ENCODE data around the gene STX18. TPM values are rescaled to one million over a fixed set of nuclear protein-coding genes. Genes with fewer than 3 reads are reported as not detected.
A peak's percentile ranks its signal among the peaks of the same experiment; 100 is the strongest.

The STX18 gene
- total and polyA plus RNA-seq, 3 experiments from 2014 or later = 24.7 to 27.1 (median 25.2) TPM

DNA sequence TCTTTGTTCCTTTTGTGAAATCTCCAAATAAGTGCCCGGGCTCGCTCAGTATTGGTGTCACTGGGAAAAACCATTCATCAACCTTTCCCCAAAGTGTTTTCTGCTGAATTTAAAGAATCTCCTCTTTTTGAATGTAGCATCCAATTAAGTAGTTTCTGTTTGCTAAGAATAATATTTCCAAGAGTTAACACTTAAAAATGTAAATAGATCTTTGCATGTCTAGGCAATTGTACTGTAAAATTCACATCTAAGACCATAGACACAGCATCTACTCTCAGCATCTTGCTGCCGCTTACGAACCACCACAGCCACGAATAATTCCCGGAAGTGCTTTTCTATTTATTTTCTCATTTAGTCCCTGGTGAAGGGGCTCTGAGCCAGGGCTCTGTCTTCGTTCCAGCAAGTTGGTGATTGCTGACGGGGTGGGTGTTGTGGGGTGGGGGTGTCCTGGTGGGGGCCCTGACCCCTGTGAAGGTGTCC is 153.5 kb downstream of the STX18 start:
- Histone ChIP-seq H3K9me3 (ENCODE audit: low read length) (no peaks in the 10 kb centered on the region), H3K27me3 (ENCODE audit: insufficient read depth, low read length, poor library complexity, severe bottlenecking) (no peaks in the 10 kb centered on the region), H3K4me3 (ENCODE audit: low read length) (no peak overlapping the region), H3K27ac (ENCODE audit: low read depth, low read length) (no peak overlapping the region), H3K36me3 (ENCODE audit: insufficient read depth, low read length) (no peaks in the 10 kb centered on the region), H3K4me1 (ENCODE audit: insufficient read depth, low read length) (peaks cover 12% of the 10 kb centered on the region)
- Mint-ChIP-seq H3K4me3 (peak overlapping the region; percentile 73 to 81 (median 80)), H3K27ac (peak overlapping the region; percentile 6 to 67 (median 36)), H3K27me3 (peaks cover 5 to 13% of the 10 kb centered on the region in 2 donors), H3K4me1 (peaks cover 14 to 36% (median 30%) of the 10 kb centered on the region in 3 donors), H3K9me3 (no peaks in the 10 kb centered on the region), H3K36me3 (peaks cover 0 to 44% (median 10%) of the 10 kb centered on the region in 3 donors)
- CTCF ChIA-PET = interaction anchor here (1.0 to 1.9 kb wide), 2 partner anchors 128 to 130 kb away, joined by 3 to 6 read pairs; no protein-coding TSS in a partner anchor
- POLR2A ChIA-PET = interaction anchor here (2.2 kb wide), 1 partner anchor 140 kb away, joined by 7 read pairs; the partner anchor contains the start of gene TMEM128
- DNase-seq = peak in 1 of 5 donors; percentile 6

DNA sequence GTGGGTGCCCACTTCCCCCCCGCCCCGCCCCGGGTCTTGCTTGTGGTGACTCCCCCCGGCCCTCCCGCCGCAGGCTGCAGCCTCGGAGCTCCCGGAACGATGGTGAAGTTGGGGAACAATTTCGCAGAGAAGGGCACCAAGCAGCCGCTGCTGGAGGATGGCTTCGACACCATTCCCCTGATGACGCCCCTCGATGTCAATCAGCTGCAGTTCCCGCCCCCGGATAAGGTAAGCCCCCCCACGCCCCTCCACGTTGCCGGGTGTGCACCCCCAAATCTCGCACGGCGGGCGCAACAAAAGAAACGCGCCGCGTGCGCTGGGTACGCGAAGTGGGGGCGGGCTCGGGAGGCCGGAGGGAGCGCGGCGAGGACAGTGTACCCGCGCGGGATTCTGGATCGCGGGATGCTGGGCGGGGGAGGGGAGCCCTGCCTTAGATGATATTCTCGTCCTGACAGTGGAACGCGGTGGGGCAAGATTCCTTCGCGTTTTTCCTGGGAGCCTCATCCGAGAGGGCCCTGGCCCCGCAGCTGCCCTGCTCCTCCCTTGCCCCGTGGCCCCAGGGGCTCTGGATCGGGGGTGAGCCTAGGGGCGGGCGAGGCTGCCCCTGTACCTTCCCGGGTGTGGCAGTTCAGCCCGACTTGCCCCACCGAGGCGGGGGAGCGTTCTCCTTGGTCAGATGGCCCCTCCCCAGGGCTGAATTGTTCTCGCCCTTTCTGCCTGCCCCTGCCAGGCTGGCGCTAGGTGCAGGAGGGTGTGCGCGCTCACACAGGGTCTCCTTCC is 154.1 kb downstream of the STX18 start:
- ChIA-PET POLR2A (interaction anchor here (0.6 to 2.2 kb wide), 6 partner anchors 39 to 273 kb away, joined by 3 to 10 read pairs (median 6); partner anchors contain the start of genes LYAR, TMEM128 and ZBTB49), CTCF (interaction anchor here (0.6 to 1.9 kb wide), 5 partner anchors 39 to 129 kb away, joined by 3 to 6 read pairs (median 3); no protein-coding TSS in a partner anchor)
- H3K9me3 Mint-ChIP-seq = no peaks in the 10 kb centered on the region
- Histone ChIP-seq H3K4me1 (ENCODE audit: insufficient read depth, low read length) (peaks cover 12% of the 10 kb centered on the region), H3K27me3 (ENCODE audit: insufficient read depth, low read length, poor library complexity, severe bottlenecking) (no peaks in the 10 kb centered on the region), H3K27ac (ENCODE audit: low read depth, low read length) (no peak overlapping the region), H3K9me3 (ENCODE audit: low read length) (no peaks in the 10 kb centered on the region), H3K4me3 (ENCODE audit: low read length) (no peak overlapping the region), H3K36me3 (ENCODE audit: insufficient read depth, low read length) (no peaks in the 10 kb centered on the region)
- peak overlapping the region; percentile 73 to 81 (median 80) for H3K4me3 Mint-ChIP-seq
- DNase-seq = peak in 3 of 5 donors; percentile 30 to 67 (median 61)
- peaks cover 5 to 13% of the 10 kb centered on the region in 2 donors for H3K27me3 Mint-ChIP-seq
- H3K27ac Mint-ChIP-seq = peak overlapping the region in 7 of 8 donors; percentile 6 to 67 (median 32)
- peaks cover 0 to 37% (median 8%) of the 10 kb centered on the region in 3 donors for H3K36me3 Mint-ChIP-seq
- peaks cover 14 to 32% (median 30%) of the 10 kb centered on the region in 3 donors for H3K4me1 Mint-ChIP-seq

DNA sequence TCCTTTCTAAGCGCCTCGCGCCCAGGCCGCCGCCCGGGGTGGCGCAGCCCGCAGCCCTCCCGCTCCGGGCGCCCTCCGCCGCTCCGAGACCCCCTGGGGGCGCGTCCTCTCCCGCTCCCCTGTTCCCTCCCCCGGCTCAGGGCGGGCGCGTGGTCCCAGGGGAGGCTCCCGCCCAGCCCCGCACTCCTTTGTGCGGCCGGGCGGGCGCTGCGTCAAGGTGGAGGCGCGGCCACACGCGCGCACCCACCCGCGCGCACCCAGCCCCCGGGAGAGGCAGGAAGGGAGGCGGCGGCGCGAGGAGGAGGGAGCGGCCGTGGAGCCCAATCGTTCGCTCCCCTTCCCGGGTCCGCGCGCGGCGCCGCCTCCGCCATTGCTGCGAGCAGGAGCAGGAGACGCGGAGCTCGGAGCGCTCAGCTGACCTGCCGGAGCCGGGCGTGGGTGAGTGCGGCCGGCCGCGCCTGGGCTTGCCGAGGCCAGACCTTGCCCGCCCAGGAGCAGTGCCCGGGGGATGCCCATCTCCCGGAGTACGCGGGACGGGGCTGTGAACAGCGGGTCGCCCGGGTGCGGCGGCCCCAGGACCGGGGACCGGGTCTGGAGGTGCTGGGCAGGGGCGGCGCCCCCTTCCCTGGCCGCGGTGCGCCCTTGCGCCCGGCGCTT is 155.0 kb downstream of the STX18 start, which contains the start of gene NSG1:
NSG1 (plus strand) TSS at position 367 of the 657 bp plus-strand sequence. CDS start 528 bp downstream, outside the sequence.
- Mint-ChIP-seq H3K4me1 (peaks cover 14 to 32% (median 27%) of the 10 kb centered on the region in 3 donors), H3K27ac (peak within 1 kb of the TSS in 6 of 8 donors; percentile 65 to 87 (median 78)), H3K4me3 (peak within 1 kb of the TSS; percentile 89 to 99 (median 93)), H3K36me3 (peaks cover 0 to 29% (median 5%) of the 10 kb centered on the region in 3 donors), H3K9me3 (no peaks in the 10 kb centered on the region), H3K27me3 (peaks cover 5 to 13% of the 10 kb centered on the region in 2 donors)
- POLR2A ChIA-PET = interaction anchor here (0.6 to 2.2 kb wide), 6 partner anchors 39 to 274 kb away, joined by 3 to 10 read pairs (median 6); partner anchors contain the start of genes LYAR, TMEM128 and ZBTB49
- Histone ChIP-seq H3K27me3 (ENCODE audit: insufficient read depth, low read length, poor library complexity, severe bottlenecking) (no peaks in the 10 kb centered on the region), H3K27ac (ENCODE audit: low read depth, low read length) (peak within 1 kb of the TSS; percentile 24), H3K4me1 (ENCODE audit: insufficient read depth, low read length) (peaks cover 12% of the 10 kb centered on the region), H3K4me3 (ENCODE audit: low read length) (peak within 1 kb of the TSS; percentile 41), H3K9me3 (ENCODE audit: low read length) (no peaks in the 10 kb centered on the region), H3K36me3 (ENCODE audit: insufficient read depth, low read length) (no peaks in the 10 kb centered on the region)
- CTCF ChIA-PET = interaction anchor here (0.9 to 1.9 kb wide), 3 partner anchors 38 to 127 kb away, joined by 3 to 6 read pairs (median 4); no protein-coding TSS in a partner anchor
- DNase-seq = peak; percentile 29 to 70 (median 41)

DNA sequence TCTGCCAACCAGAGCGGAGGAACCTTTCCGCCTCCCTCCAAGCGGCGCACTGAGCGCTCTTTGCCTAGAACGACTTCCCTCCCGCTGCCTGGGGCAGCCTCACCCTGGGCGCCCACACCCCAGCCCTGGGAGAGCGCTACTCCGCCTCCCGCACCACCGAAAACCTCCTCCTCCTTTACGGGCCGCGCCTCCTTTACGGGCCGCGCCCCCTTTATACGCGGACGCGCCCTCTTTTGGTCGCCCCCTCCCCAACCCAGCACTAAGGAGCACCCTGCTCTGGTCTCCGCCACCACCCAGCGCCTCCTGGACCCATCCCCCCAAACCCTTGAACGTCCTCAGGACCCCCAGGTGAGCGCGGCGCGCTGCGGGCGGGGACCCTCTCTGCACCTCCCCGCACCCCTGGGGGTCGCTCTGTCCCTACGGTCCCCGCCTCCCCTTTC is 155.5 kb downstream of the STX18 start:
- POLR2A ChIA-PET = interaction anchor here (1.1 to 2.2 kb wide), 2 partner anchors 96 to 138 kb away, joined by 4 to 7 read pairs; partner anchors contain the start of genes LYAR, TMEM128 and ZBTB49
- H3K4me3 Mint-ChIP-seq = peak overlapping the region; percentile 89 to 99 (median 93)
- DNase-seq = peak in 3 of 5 donors; percentile 30 to 62 (median 50)
- peaks cover 12% of the 10 kb centered on the region for H3K4me1 ChIP-seq (ENCODE audit: insufficient read depth, low read length)
- peak overlapping the region in 6 of 8 donors; percentile 65 to 87 (median 78) for H3K27ac Mint-ChIP-seq
- H3K4me1 Mint-ChIP-seq = peaks cover 14 to 32% (median 23%) of the 10 kb centered on the region in 3 donors
- peak overlapping the region; percentile 24 for H3K27ac ChIP-seq (ENCODE audit: low read depth, low read length)
- H3K27me3 Mint-ChIP-seq = peaks cover 5 to 13% of the 10 kb centered on the region in 2 donors
- CTCF ChIA-PET = interaction anchor here (1.9 kb wide), 1 partner anchor 126 kb away, joined by 6 read pairs; no protein-coding TSS in a partner anchor
- H3K9me3 Mint-ChIP-seq = no peaks in the 10 kb centered on the region
- no peaks in the 10 kb centered on the region for H3K9me3 ChIP-seq (ENCODE audit: low read length)
- H3K36me3 Mint-ChIP-seq = peaks cover 0 to 24% (median under 1%) of the 10 kb centered on the region in 3 donors
- no peaks in the 10 kb centered on the region for H3K36me3 ChIP-seq (ENCODE audit: insufficient read depth, low read length)
- no peaks in the 10 kb centered on the region for H3K27me3 ChIP-seq (ENCODE audit: insufficient read depth, low read length, poor library complexity, severe bottlenecking)
- H3K4me3 ChIP-seq (ENCODE audit: low read length) = peak overlapping the region; percentile 41

DNA sequence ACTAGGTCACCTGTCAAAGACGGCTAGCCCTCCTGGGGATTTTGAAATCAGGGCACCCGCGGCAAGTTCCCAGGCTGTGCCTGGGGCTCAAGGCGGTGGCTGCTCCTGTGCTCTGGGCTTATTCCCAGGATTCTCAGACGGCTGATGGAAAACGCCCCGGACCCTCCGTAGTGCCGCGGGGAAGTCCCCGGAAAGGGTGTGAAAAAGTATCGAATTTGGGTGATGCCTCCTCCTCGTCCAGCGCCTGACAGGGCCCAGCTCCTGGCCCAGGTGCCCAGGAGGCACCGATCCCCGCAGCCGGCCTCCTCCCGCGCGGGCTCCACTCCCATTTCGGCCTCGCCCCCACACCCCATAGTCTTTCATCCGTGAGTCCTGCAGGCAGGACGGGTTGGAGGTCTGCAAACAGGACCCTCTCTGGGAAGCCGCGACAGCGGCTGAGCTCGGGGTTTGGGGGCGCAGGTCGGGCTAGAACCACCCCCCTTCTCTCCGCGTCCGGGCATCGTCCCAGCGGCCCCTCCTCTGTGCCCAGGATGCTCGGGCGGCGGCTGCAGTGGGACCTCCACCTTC is 156.0 kb downstream of the STX18 start:
- Histone ChIP-seq H3K4me1 (ENCODE audit: insufficient read depth, low read length) (peaks cover 12% of the 10 kb centered on the region), H3K36me3 (ENCODE audit: insufficient read depth, low read length) (no peaks in the 10 kb centered on the region), H3K4me3 (ENCODE audit: low read length) (peak overlapping the region; percentile 41), H3K9me3 (ENCODE audit: low read length) (no peaks in the 10 kb centered on the region), H3K27me3 (ENCODE audit: insufficient read depth, low read length, poor library complexity, severe bottlenecking) (no peaks in the 10 kb centered on the region), H3K27ac (ENCODE audit: low read depth, low read length) (no peak overlapping the region)
- Mint-ChIP-seq H3K27ac (peak overlapping the region in 5 of 8 donors; percentile 65 to 87 (median 75)), H3K4me3 (peak overlapping the region; percentile 89 to 99 (median 93)), H3K27me3 (peaks cover 6 to 13% of the 10 kb centered on the region in 2 donors), H3K4me1 (peaks cover 14 to 32% (median 23%) of the 10 kb centered on the region in 3 donors), H3K36me3 (peaks cover 0 to 19% (median 0%) of the 10 kb centered on the region in 3 donors), H3K9me3 (no peaks in the 10 kb centered on the region)
- DNase-seq = no peak
- ChIA-PET CTCF (no interaction called here), POLR2A (interaction anchor here (0.7 kb wide), 1 partner anchor 126 kb away, joined by 3 read pairs; no protein-coding TSS in a partner anchor)

DNA sequence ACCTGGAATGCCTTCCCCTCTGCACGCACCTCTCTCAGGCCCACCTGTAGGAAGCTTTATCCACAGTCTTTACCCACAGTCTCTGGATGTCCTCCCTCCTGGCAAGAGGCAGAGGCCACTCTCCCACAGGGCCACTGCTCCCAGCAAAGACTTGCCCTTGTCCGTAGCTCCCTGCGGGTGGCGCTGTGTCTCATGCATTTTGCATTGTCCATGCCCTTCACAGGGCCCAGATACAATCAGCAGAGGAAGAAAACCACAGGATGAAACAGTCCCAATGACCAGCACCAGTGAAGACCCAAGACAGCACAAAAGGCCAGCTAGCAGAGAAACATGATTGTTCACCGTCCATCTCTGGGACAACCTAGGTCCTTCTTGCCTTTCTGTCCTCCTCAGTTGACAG is 157.0 kb downstream of the STX18 start:
- H3K27me3 ChIP-seq (ENCODE audit: insufficient read depth, low read length, poor library complexity, severe bottlenecking) = no peaks in the 10 kb centered on the region
- CTCF ChIA-PET = interaction anchor here (0.7 to 1.1 kb wide), 6 partner anchors 9 to 125 kb away, joined by 3 to 4 read pairs (median 3); no protein-coding TSS in a partner anchor

More for the DNA sequence above, 157.0 kb downstream of the STX18 start:
- Mint-ChIP-seq H3K36me3 (peaks cover 0 to 14% (median 0%) of the 10 kb centered on the region in 3 donors), H3K4me1 (peaks cover 14 to 31% (median 23%) of the 10 kb centered on the region in 3 donors), H3K9me3 (no peaks in the 10 kb centered on the region), H3K27ac (peak overlapping the region in 2 of 8 donors; percentile 47 to 95), H3K27me3 (peaks cover 8 to 13% of the 10 kb centered on the region in 2 donors), H3K4me3 (peak overlapping the region; percentile 59 to 99 (median 75))
- H3K4me1 ChIP-seq (ENCODE audit: insufficient read depth, low read length) = peaks cover 12% of the 10 kb centered on the region
- H3K36me3 ChIP-seq (ENCODE audit: insufficient read depth, low read length) = no peaks in the 10 kb centered on the region
- H3K27ac ChIP-seq (ENCODE audit: low read depth, low read length) = no peak overlapping the region
- POLR2A ChIA-PET = interaction anchor here (1.1 kb wide), 1 partner anchor 23 kb away, joined by 3 read pairs; no protein-coding TSS in a partner anchor
- no peaks in the 10 kb centered on the region for H3K9me3 ChIP-seq (ENCODE audit: low read length)
- peak in 1 of 5 donors; percentile 9 for DNase-seq
- no peak overlapping the region for H3K4me3 ChIP-seq (ENCODE audit: low read length)
